Measurements from ENCODE around the gene FGB.

DNA sequence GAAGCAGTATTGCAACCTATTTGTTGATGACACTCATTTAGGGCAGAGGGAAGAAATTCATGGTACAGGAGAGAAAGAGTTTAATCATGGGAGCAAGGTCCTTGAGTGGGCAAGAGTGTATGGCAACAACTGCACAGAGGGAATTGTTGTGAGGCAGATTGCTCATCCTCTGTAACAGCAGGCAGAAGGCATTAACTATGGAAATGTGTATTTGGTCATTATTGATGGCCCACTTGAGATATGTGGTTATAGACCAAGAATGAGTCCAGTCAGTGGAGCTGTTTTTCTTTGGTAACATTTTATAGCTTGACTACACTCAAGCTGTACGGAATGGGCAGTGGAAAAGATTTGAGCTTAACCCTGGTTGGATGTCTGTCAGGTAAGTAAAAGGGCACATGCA, 28.5 kb upstream of the FGB start:
- TF ChIP-seq, protein P1, sequence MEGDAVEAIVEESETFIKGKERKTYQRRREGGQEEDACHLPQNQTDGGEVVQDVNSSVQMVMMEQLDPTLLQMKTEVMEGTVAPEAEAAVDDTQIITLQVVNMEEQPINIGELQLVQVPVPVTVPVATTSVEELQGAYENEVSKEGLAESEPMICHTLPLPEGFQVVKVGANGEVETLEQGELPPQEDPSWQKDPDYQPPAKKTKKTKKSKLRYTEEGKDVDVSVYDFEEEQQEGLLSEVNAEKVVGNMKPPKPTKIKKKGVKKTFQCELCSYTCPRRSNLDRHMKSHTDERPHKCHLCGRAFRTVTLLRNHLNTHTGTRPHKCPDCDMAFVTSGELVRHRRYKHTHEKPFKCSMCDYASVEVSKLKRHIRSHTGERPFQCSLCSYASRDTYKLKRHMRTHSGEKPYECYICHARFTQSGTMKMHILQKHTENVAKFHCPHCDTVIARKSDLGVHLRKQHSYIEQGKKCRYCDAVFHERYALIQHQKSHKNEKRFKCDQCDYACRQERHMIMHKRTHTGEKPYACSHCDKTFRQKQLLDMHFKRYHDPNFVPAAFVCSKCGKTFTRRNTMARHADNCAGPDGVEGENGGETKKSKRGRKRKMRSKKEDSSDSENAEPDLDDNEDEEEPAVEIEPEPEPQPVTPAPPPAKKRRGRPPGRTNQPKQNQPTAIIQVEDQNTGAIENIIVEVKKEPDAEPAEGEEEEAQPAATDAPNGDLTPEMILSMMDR (IDR thresholded peaks at IDR 0.05), result no peak
- TF ChIP-seq POLR2AphosphoS5 (IDR thresholded peaks at IDR 0.05; ENCODE audit: low read depth, low read length) (no peak), SIN3A (IDR thresholded peaks at IDR 0.05; ENCODE audit: borderline replicate concordance, insufficient read depth, low read depth, low read length) (no peak), TCF7L2 (IDR thresholded peaks at IDR 0.05; ENCODE audit: low read depth, low read length) (no peak)
- TF ChIP-seq, protein P2, sequence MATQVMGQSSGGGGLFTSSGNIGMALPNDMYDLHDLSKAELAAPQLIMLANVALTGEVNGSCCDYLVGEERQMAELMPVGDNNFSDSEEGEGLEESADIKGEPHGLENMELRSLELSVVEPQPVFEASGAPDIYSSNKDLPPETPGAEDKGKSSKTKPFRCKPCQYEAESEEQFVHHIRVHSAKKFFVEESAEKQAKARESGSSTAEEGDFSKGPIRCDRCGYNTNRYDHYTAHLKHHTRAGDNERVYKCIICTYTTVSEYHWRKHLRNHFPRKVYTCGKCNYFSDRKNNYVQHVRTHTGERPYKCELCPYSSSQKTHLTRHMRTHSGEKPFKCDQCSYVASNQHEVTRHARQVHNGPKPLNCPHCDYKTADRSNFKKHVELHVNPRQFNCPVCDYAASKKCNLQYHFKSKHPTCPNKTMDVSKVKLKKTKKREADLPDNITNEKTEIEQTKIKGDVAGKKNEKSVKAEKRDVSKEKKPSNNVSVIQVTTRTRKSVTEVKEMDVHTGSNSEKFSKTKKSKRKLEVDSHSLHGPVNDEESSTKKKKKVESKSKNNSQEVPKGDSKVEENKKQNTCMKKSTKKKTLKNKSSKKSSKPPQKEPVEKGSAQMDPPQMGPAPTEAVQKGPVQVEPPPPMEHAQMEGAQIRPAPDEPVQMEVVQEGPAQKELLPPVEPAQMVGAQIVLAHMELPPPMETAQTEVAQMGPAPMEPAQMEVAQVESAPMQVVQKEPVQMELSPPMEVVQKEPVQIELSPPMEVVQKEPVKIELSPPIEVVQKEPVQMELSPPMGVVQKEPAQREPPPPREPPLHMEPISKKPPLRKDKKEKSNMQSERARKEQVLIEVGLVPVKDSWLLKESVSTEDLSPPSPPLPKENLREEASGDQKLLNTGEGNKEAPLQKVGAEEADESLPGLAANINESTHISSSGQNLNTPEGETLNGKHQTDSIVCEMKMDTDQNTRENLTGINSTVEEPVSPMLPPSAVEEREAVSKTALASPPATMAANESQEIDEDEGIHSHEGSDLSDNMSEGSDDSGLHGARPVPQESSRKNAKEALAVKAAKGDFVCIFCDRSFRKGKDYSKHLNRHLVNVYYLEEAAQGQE (IDR thresholded peaks at IDR 0.05; ENCODE audit: insufficient read depth in 1 of 2, low read depth in 2 of 2, low read length in 1 of 2), result no peak
